ENCODE results near the gene GP1BB. TPM values are rescaled to one million over a fixed set of nuclear protein-coding genes. Genes with fewer than 3 reads are reported as not detected.
"Not testable (repeated sequence)": the region's sequence is repeated elsewhere in the genome, so short reads cannot be mapped to it uniquely, and the experiment has no call there.

The GP1BB gene
- total RNA-seq, 1 donor from 2014 or later = 3.0 TPM

DNA sequence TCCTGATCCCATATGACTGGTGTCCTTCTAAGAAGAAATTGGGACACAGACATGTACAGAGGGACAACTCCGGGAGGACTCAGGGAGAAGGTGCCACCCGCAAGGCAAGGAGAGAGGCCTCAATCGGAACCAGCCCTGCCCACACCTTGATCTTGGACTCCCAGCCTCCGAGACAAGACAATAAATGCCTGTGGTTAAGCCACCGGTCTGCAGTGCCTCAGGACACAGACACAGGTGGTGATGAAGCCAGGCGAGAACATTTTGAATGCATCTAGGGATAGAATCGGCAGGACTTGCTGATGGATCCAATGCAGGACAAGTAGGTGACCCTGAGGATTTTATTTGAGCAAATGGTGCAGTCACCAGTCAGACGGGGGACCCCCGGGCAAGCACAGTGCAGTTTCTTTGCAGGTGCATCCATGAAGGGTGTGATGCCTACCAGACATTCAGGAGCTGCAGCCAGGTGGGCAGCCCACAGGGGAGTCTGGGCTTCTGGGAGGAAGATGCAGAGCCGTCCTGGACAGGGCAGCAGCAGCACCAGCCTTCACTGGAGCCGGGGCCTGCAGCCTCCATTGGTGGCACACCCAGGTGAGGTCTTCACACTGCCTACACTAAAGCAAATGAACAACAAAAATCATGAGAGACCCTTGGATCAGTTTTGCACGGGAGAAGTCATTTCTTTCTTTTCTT is 29.2 kb upstream of the GP1BB start:
- no peak for DNase-seq (ENCODE audit: low read depth in 2 of 2)

DNA sequence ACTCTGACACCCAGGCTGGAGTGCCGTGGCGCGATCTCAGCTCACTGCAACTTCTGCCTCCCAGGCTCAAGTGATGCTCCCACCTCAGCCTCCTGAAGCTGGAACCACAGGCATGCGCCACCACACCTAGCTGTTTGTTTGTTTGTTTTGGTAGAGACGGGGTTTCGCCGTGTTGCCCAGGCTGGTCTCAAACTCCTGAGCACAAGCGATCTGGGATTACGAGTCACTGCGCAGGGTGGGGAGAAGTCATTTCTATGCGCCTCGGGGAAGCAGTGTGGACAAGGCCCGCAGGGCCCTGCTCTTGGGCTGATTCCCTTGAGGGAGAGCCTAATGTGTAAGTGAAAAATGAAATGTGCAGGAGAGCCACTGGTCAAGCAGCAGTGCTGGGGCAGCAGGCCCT is 28.6 kb upstream of the GP1BB start:
- no peak for DNase-seq (ENCODE audit: low read depth in 2 of 2)

- no peak for DNase-seq (ENCODE audit: low read depth in 2 of 2)
Observed at GRCh38 chr22:19696504-19697276, 26.6 kb upstream of the GP1BB start.

- not testable (repeated sequence) for DNase-seq (ENCODE audit: low read depth in 2 of 2)
Observed at GRCh38 chr22:19697871-19698270, 25.5 kb upstream of the GP1BB start.

GRCh38 chr22:19700790-19701419 is 22.4 kb upstream of the GP1BB start:
- DNase-seq (ENCODE audit: low read depth in 2 of 2) = no peak

DNA sequence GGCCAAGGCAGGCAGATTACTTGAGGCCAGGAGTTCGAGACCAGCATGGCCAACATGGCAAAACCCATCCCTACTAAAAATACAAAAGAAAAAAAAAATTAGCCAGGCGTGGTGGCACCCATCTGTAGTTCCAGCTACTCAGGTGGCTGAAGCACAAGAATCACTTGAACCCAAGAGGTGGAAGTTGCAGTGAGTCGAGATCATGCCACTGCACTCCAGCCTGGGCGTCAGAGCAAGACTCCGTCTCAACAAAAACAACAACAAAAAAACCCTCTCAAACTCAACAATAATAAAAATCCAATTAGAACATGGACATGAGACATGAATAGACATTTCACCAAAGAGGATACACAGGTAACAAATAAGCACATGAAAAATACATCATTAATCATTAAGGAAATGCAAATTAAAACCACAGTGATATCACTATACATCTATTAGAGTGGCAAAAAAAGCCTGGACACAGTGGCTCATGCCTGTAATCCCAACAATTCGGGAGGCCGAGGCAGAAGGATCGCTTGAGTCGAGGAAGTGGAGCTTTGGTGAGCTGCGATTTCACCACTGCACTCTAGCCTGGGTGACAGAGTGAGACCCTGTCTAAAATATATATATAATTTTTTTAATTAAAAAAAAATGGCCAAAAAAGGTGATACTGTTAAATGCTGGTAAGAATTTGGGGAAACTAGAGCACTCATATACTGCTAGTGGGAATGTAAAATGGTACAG is 21.8 kb upstream of the GP1BB start:
- DNase-seq (ENCODE audit: low read depth in 2 of 2) = no peak

GRCh38 chr22:19703869-19704268 is 19.5 kb upstream of the GP1BB start:
- DNase-seq (ENCODE audit: low read depth in 2 of 2) = no peak

- no peak for DNase-seq (ENCODE audit: low read depth in 2 of 2)
Observed at GRCh38 chr22:19704355-19705015, 18.9 kb upstream of the GP1BB start.

DNA sequence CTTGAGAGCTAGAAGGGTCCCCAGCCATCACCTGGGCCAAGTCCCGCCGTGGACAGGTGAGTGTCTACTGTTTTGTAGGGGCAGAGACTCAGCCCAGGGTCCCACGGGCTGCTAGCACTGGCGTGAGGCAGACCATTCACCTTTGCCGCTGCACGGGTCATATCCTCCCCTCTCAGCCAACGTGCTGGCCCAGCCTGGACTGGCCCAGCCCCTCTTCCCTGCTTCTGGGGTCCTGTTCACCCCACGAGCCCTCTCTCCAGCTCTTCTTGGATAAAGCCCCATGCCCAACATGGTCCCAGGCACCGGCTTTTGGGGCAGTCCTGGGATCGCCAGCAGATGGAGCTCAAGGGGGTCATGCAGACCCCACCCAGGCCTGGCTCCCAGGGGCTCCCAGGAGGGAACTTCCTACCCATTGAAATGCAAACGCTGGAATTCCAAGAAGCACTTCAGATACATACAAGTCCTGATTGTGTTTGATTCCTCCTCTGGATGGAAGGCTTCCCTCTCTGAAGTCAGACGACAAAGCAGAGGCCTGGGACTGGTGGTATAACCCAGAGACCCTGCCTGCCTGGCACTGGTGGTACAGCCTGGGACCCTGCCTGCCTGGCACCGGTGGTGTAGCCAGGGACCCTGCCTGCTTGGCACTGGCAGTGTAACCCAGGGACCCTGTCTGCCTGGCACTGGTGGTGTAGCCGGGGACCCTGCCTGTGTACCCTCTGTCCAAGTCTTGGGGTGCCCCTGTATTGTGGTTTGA is 18.0 kb upstream of the GP1BB start:
- DNase-seq (ENCODE audit: low read depth in 2 of 2) = no peak

DNA sequence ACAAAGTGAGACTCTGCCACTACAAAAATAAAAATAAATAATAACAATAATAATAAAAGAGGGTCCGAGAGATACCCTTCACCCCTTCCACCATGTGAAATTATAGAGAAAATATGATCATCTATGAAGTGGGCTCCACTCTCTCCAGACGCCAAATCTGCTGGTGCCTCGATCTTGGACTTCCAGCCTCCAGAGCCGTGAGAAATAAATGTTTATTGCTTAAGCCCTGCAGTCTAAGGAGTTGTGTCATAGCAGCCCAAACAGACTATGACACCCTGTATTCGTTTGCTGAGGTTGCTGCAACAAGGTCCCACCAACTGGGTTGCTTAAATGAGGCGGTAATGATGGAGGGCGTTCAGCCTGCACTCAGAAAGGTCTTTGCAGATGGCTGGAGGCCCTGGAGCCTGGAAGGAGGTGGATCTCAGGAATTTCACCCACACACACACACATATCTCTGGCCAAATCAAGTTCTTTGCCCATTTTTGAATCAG is 16.6 kb upstream of the GP1BB start:
- no peak for DNase-seq (ENCODE audit: low read depth in 2 of 2)

DNA sequence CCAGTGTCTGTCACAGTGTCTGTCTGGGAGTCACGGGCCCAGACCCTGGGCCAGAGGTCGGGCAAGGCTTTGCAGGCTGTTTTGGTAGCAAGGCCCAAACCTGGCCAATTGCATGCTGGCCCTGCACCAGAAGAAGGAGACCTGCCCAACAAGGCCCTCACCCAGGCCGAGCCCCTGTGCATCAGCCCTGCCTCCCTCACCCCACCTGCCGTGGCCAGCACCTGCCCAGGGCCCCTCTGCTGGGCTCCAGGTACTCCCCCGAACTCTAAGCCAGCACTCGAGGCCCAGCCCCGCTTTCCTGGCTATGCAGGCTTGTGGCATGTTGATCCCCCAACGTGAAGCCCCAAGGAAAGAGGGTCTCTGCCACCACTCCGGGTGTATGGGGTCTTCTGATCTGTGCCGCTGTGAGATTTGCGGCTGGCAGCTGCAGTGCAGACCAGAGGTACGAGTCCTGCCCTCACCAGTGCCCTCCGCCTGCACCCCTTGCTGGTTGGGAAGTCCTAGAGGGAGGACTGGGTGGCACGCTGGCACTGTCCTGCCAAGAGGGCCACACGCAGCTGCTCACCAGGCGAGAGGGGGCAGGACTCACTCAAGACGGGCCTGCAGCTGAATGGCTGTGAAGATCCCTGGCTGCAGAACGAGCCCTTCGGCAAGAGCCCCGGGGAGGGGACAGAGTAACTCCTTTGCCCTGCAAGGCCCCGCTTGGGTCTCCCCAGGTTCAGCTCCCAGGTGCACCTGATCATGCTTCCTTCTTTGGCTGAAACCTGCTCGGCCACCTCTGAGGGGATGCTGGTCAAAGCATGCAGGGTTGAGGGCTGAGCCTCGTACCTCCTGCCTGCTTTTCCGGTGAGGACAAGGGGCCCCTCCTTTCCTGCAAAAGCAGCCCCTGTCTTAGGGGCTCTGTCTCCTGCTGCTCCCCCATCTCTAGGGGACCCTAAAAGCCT is 15.7 kb upstream of the GP1BB start:
- DNase-seq (ENCODE audit: low read depth in 2 of 2) = no peak

- no peak for DNase-seq (ENCODE audit: low read depth in 2 of 2)
Observed at GRCh38 chr22:19708321-19709011, 14.9 kb upstream of the GP1BB start.

DNA sequence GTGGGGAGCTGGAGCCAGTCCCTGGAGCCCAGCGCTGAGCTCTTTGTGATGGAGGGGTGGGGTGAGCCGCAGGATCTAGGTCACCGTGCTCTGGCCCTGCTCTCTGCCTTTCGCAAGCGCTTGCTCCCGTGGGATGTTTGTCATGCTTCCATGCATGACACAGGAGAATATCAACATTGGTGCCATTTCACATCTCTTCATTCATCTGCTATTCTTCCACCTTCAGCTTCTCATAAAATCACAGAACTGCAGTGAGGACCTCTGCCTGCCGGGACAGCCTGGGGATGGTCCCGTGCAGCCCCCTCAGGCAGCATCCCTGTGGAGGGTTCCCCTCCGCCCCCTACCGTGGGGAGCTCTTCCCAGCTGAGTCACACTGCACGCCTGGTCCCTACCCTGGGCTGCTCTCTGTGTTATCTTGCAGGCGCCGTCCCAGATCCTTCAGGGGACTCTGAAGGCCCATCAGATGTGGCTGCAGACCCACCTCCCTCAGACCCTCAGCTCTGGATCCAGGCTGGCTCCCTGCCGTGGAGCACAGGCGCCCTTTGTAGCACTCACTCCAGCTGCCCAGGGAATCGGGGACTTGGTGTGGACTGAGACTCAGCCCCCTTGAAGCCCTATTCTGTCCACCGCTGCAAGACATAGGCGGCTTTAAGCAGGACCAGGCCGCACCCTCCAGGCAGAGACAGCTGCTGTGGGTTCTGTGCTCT is 14.1 kb upstream of the GP1BB start:
- no peak for DNase-seq (ENCODE audit: low read depth in 2 of 2)

DNA sequence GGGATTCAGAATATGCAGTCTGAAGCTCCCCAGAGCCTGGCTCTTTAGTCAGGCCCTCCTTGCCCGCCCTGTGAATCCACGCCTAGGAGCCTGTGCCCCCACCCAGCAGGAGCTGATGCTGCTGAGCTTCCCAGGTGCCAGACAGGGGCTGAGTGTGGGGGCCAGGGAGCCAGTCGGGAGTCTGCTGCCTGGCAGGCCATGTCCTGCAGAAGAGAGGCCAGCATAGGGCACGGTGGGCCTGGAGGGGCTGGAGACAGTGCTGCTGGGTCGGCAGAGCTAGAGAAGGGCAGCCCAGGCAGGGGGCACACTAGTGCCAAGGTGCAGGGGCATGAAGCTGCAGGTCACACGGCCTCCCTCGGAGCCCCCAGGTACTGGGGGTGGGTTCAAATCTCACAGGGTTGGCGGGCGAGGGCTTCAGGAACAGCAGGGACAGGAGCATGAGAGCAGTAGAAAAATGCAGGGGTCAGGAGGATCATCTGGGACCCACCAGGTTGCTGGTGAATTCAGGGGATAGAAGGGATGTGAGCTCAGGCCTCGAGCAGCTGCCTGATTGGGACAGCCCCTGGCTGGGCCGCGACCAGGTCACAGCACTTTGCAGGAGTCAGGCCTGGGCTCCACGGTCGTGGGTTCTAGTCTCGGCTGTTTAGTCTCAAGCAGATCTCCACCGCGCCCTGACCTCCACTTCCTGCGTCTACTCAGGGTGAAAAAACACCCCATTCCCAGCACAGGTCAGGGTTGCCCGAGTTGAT is 13.1 kb upstream of the GP1BB start:
- DNase-seq (ENCODE audit: low read depth in 2 of 2) = no peak

- no peak for DNase-seq (ENCODE audit: low read depth in 2 of 2)
Observed at GRCh38 chr22:19710769-19711106, 12.6 kb upstream of the GP1BB start.

DNA sequence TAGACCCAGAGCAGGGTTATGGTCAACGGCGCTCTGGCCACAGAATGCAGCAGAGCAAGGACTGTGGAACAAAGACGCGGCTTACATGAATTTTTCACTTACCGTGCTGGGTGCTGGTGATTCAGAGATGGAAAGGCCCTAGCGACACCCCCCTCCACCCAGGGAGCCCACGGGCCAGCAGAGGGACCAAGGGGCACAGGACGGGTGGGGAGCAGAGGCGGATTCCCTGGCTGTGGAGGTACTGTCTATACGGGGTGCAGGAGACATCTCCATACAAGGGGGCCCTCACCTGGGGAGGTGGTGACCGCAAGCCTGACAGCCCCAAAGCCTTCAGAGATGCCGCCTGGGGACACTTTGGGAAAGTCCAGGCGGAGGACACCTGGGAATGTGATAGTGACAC is 10.1 kb upstream of the GP1BB start:
- no peak for DNase-seq (ENCODE audit: low read depth in 2 of 2)

DNA sequence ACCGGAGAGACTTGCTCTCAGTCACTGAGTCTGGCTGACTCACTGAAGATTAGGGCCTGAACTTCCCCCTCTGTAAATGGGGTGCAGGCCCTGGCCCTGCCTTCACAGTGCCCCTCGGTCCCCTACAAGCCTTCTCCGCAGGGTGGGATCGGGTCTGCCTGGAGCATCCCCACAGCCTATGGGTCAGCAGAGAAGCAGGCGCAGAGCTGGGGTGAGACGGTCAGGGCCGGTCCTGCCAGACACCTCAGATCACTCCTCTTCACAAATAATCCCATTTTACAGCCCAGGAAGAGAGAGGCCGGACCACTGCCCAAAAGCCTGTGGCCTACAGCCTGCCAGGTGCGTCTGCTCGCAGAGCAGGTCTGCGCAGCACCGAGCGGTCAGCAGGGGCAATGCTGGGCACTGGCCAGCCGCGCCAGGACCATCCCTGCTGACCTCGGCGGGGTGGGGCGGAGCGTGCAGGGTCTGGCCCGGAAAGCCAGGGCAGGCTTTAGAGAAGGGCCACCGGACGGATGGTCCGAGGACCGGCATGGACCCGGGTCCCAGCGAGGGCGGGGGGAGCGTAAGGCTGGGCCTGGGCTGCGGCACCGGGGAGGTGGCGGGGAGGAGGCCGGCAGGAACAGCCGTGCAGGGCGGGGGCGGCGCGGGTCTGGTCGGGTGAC is 9.6 kb upstream of the GP1BB start:
- peak in 1 of 2 donors; percentile 48 for DNase-seq (ENCODE audit: low read depth in 2 of 2)
